Skeletal muscle satellite cell (primary cell): Measurements from ENCODE around the gene MALAT1.

ENCODE experiments used
- H3K27me3 ChIP-seq: 2 replicates; pipeline ENCODE4 v1.7.0; 2013; ENCODE audit warnings: low read length; ENCODE audit not compliant: control insufficient read depth, insufficient read depth
- H3K36me3 ChIP-seq: 2 replicates; pipeline ENCODE4 v1.7.0; 2013; ENCODE audit warnings: mild to moderate bottlenecking, control low read depth, low read length; ENCODE audit not compliant: insufficient read depth
- H3K4me1 ChIP-seq: 2 replicates; pipeline ENCODE4 v1.7.0; 2013; ENCODE audit warnings: low read length; ENCODE audit not compliant: control insufficient read depth, insufficient read depth
- H3K4me2 ChIP-seq: 2 replicates; pipeline ENCODE4 v1.7.0; 2013; ENCODE audit warnings: mild to moderate bottlenecking, low read length
- H3K4me3 ChIP-seq: 2 replicates; pipeline ENCODE4 v1.7.0; 2013; ENCODE audit warnings: low read length
- H3K9ac ChIP-seq: 2 replicates; pipeline ENCODE4 v1.7.0; 2013; ENCODE audit warnings: mild to moderate bottlenecking, low read depth, low read length, moderate library complexity
- H3K9me3 ChIP-seq: replicated peaks from 2 replicates; pipeline ENCODE4 v1.7.0; 2013; ENCODE audit warnings: mild to moderate bottlenecking, control low read depth, low read length

MALAT1 gene

DNA sequence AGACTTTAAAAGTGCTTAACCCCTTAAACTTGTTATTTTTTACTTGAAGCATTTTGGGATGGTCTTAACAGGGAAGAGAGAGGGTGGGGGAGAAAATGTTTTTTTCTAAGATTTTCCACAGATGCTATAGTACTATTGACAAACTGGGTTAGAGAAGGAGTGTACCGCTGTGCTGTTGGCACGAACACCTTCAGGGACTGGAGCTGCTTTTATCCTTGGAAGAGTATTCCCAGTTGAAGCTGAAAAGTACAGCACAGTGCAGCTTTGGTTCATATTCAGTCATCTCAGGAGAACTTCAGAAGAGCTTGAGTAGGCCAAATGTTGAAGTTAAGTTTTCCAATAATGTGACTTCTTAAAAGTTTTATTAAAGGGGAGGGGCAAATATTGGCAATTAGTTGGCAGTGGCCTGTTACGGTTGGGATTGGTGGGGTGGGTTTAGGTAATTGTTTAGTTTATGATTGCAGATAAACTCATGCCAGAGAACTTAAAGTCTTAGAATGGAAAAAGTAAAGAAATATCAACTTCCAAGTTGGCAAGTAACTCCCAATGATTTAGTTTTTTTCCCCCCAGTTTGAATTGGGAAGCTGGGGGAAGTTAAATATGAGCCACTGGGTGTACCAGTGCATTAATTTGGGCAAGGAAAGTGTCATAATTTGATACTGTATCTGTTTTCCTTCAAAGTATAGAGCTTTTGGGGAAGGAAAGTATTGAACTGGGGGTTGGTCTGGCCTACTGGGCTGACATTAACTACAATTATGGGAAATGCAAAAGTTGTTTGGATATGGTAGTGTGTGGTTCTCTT is 2.8 kb downstream of the MALAT1 start:
- H3K27me3 ChIP-seq, result no peaks in the 10 kb centered on the region
- H3K4me1 ChIP-seq, result peaks cover 22% of the 10 kb centered on the region
- H3K4me3 ChIP-seq, result peak overlapping the region; percentile 88
- peak overlapping the region; percentile 96 for H3K9ac ChIP-seq
- H3K9me3 ChIP-seq, result no peaks in the 10 kb centered on the region
- H3K4me2 ChIP-seq, result peak overlapping the region; percentile 76
- H3K36me3 ChIP-seq, result peaks cover 69% of the 10 kb centered on the region

GRCh38 chr11:65502274-65502554 is 3.4 kb downstream of the MALAT1 start:
- H3K4me1 ChIP-seq, result peaks cover 17% of the 10 kb centered on the region
- H3K36me3 ChIP-seq, result peaks cover 69% of the 10 kb centered on the region
- H3K9ac ChIP-seq, result peak overlapping the region; percentile 96

DNA sequence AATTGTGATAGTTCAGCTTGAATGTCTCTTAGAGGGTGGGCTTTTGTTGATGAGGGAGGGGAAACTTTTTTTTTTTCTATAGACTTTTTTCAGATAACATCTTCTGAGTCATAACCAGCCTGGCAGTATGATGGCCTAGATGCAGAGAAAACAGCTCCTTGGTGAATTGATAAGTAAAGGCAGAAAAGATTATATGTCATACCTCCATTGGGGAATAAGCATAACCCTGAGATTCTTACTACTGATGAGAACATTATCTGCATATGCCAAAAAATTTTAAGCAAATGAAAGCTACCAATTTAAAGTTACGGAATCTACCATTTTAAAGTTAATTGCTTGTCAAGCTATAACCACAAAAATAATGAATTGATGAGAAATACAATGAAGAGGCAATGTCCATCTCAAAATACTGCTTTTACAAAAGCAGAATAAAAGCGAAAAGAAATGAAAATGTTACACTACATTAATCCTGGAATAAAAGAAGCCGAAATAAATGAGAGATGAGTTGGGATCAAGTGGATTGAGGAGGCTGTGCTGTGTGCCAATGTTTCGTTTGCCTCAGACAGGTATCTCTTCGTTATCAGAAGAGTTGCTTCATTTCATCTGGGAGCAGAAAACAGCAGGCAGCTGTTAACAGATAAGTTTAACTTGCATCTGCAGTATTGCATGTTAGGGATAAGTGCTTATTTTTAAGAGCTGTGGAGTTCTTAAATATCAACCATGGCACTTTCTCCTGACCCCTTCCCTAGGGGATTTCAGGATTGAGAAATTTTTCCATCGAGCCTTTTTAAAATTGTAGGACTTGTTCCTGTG is 3.9 kb downstream of the MALAT1 start:
- Histone ChIP-seq H3K4me2 (peak overlapping the region; percentile 76), H3K4me1 (peaks cover 16% of the 10 kb centered on the region), H3K4me3 (peak overlapping the region; percentile 88), H3K9ac (peak overlapping the region; percentile 96), H3K27me3 (no peaks in the 10 kb centered on the region), H3K36me3 (peaks cover 69% of the 10 kb centered on the region), H3K9me3 (no peaks in the 10 kb centered on the region)

More at GRCh38 chr11:65502274-65502554, 3.4 kb downstream of the MALAT1 start:
- Histone ChIP-seq H3K4me2 (peak overlapping the region; percentile 76), H3K4me3 (peak overlapping the region; percentile 88), H3K9me3 (no peaks in the 10 kb centered on the region), H3K27me3 (no peaks in the 10 kb centered on the region)

GRCh38 chr11:65503368-65503948 is 4.6 kb downstream of the MALAT1 start:
- no peaks in the 10 kb centered on the region for H3K9me3 ChIP-seq
- peak overlapping the region; percentile 88 for H3K4me3 ChIP-seq
- peak overlapping the region; percentile 76 for H3K4me2 ChIP-seq
- H3K9ac ChIP-seq, result peak overlapping the region; percentile 96
- no peaks in the 10 kb centered on the region for H3K27me3 ChIP-seq
- H3K4me1 ChIP-seq, result peaks cover 9% of the 10 kb centered on the region
- H3K36me3 ChIP-seq, result peaks cover 69% of the 10 kb centered on the region

DNA sequence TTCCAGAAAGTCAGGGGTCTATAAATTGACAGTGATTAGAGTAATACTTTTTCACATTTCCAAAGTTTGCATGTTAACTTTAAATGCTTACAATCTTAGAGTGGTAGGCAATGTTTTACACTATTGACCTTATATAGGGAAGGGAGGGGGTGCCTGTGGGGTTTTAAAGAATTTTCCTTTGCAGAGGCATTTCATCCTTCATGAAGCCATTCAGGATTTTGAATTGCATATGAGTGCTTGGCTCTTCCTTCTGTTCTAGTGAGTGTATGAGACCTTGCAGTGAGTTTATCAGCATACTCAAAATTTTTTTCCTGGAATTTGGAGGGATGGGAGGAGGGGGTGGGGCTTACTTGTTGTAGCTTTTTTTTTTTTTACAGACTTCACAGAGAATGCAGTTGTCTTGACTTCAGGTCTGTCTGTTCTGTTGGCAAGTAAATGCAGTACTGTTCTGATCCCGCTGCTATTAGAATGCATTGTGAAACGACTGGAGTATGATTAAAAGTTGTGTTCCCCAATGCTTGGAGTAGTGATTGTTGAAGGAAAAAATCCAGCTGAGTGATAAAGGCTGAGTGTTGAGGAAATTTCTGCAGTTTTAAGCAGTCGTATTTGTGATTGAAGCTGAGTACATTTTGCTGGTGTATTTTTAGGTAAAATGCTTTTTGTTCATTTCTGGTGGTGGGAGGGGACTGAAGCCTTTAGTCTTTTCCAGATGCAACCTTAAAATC is 5.3 kb downstream of the MALAT1 start:
- H3K9ac ChIP-seq, result peak overlapping the region; percentile 96
- H3K4me3 ChIP-seq, result peak overlapping the region; percentile 88
- H3K27me3 ChIP-seq, result no peaks in the 10 kb centered on the region
- peaks cover 69% of the 10 kb centered on the region for H3K36me3 ChIP-seq
- H3K9me3 ChIP-seq, result no peaks in the 10 kb centered on the region
- peaks cover 6% of the 10 kb centered on the region for H3K4me1 ChIP-seq
- H3K4me2 ChIP-seq, result peak overlapping the region; percentile 76

GRCh38 chr11:65504674-65505465 is 6.0 kb downstream of the MALAT1 start:
- H3K36me3 ChIP-seq, result peaks cover 67% of the 10 kb centered on the region
- peak overlapping the region; percentile 88 for H3K4me3 ChIP-seq
- peaks cover 6% of the 10 kb centered on the region for H3K4me1 ChIP-seq
- H3K9ac ChIP-seq, result peak overlapping the region; percentile 96
- H3K9me3 ChIP-seq, result no peaks in the 10 kb centered on the region
- H3K27me3 ChIP-seq, result no peaks in the 10 kb centered on the region
- H3K4me2 ChIP-seq, result peak overlapping the region; percentile 76

GRCh38 chr11:65505466-65506289 is 6.8 kb downstream of the MALAT1 start:
- Histone ChIP-seq H3K4me3 (peak overlapping the region; percentile 88), H3K36me3 (peaks cover 59% of the 10 kb centered on the region), H3K27me3 (no peaks in the 10 kb centered on the region), H3K4me1 (peaks cover 9% of the 10 kb centered on the region), H3K9me3 (no peaks in the 10 kb centered on the region), H3K4me2 (peak overlapping the region; percentile 76), H3K9ac (peak overlapping the region; percentile 96)

DNA sequence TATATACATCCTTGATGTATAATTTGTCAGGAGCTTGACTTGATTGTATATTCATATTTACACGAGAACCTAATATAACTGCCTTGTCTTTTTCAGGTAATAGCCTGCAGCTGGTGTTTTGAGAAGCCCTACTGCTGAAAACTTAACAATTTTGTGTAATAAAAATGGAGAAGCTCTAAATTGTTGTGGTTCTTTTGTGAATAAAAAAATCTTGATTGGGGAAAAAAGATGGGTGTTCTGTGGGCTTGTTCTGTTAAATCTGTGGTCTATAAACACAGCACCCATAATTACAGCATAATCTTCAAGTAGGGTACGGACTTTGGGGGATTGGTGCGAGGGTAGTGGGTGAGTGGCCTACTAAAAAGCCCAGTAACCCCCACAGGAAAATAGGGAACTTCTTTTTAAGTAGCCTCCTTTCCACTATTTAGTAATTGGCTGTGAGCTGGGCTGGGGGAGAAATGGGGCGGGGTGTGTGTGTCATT is 7.5 kb downstream of the MALAT1 start:
- Histone ChIP-seq H3K4me3 (peak overlapping the region; percentile 88), H3K4me2 (peak overlapping the region; percentile 76), H3K9ac (peak overlapping the region; percentile 96), H3K9me3 (no peaks in the 10 kb centered on the region), H3K36me3 (peaks cover 52% of the 10 kb centered on the region), H3K27me3 (no peaks in the 10 kb centered on the region), H3K4me1 (peaks cover 9% of the 10 kb centered on the region)

- Histone ChIP-seq H3K36me3 (peaks cover 46% of the 10 kb centered on the region), H3K27me3 (no peaks in the 10 kb centered on the region), H3K9me3 (no peaks in the 10 kb centered on the region), H3K4me2 (peak overlapping the region; percentile 76), H3K4me1 (peaks cover 9% of the 10 kb centered on the region), H3K9ac (peak overlapping the region; percentile 96), H3K4me3 (peak overlapping the region; percentile 88)
Measured at GRCh38 chr11:65506772-65507505, 8.1 kb downstream of the MALAT1 start.
